ENCODE measurements around the gene LRRTM4. TPM values are rescaled to one million over a fixed set of nuclear protein-coding genes. Genes with fewer than 3 reads are reported as not detected.
"Not testable (repeated sequence)": the region's sequence is repeated elsewhere in the genome, so short reads cannot be mapped to it uniquely, and the experiment has no call there.

The LRRTM4 gene
- polyA plus RNA-seq, 1 donor (not counting 4 experiments of a cell fraction or from before 2014, with no cell fraction given) = not detected

DNA sequence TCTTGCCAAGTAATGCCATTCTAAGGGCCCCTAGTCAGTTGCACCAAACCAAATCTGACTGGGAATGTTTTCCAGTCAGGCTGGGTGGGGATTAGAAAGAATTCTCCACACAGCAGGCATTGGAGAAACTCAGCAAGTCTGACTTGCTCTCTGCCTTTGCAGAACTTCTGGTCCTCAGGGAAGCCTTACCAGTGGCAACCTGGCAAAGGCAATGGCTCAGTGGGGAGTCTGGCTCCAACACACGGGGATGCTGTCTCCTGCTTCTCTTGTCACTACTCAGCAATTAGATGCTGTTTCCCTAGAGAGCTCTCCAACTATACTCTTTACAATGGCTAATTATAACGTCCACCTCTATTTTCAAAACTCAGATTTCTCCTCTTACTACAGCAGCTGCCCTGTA, 810.7 kb downstream of the LRRTM4 start:
- Histone ChIP-seq H2AFZ (ENCODE audit: control insufficient read depth, low read length) (no peak overlapping the region), H3K9me3 (ENCODE audit: control insufficient read depth, low read depth, low read length) (no peaks in the 10 kb centered on the region), H3K4me3 (ENCODE audit: control insufficient read depth in 2 of 3, extremely low read depth in 1 of 3, insufficient read depth in 2 of 3, low read depth in 1 of 3, low read length in 3 of 3) (no peak overlapping the region), H3K27ac (ENCODE audit: control insufficient read depth, insufficient read depth, low read length) (no peak overlapping the region), H4K20me1 (ENCODE audit: control insufficient read depth, extremely low read depth, insufficient read depth, low read length) (no peaks in the 10 kb centered on the region), H3K79me2 (ENCODE audit: control insufficient read depth, insufficient read depth, low read length) (no peaks in the 10 kb centered on the region), H3K4me2 (ENCODE audit: control insufficient read depth, extremely low read depth, insufficient read depth, low read depth, low read length) (no peak overlapping the region), H3K27me3 (ENCODE audit: control insufficient read depth, extremely low read depth, insufficient read depth, low read length) (no peaks in the 10 kb centered on the region), H3K9ac (ENCODE audit: control insufficient read depth, extremely low read depth, insufficient read depth, low read length) (no peak overlapping the region), H3K36me3 (ENCODE audit: control insufficient read depth in 2 of 2, extremely low read depth in 1 of 2, insufficient read depth in 2 of 2, low read length in 2 of 2) (no peaks in the 10 kb centered on the region), H3K9me1 (ENCODE audit: control insufficient read depth, extremely low read depth, insufficient read depth, low read length) (no peaks in the 10 kb centered on the region), H3K4me1 (ENCODE audit: control insufficient read depth, extremely low read depth, insufficient read depth, low read length) (no peaks in the 10 kb centered on the region)
- dilution Hi-C loops (cut with MboI; ENCODE audit: extremely low pct_ligation_motif_present, low sequenced_read_pairs) = no loop called here
- DNase-seq (ENCODE audit: low read depth, low spot score) (no peak), FAIRE-seq (no peak)
- TF ChIP-seq EZH2 (IDR thresholded peaks at IDR 0.05; ENCODE audit: low read length) = no peak
- TF ChIP-seq, protein P1, sequence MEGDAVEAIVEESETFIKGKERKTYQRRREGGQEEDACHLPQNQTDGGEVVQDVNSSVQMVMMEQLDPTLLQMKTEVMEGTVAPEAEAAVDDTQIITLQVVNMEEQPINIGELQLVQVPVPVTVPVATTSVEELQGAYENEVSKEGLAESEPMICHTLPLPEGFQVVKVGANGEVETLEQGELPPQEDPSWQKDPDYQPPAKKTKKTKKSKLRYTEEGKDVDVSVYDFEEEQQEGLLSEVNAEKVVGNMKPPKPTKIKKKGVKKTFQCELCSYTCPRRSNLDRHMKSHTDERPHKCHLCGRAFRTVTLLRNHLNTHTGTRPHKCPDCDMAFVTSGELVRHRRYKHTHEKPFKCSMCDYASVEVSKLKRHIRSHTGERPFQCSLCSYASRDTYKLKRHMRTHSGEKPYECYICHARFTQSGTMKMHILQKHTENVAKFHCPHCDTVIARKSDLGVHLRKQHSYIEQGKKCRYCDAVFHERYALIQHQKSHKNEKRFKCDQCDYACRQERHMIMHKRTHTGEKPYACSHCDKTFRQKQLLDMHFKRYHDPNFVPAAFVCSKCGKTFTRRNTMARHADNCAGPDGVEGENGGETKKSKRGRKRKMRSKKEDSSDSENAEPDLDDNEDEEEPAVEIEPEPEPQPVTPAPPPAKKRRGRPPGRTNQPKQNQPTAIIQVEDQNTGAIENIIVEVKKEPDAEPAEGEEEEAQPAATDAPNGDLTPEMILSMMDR (optimal IDR thresholded peaks at IDR 0.05 in 1 of 3, IDR thresholded peaks at IDR 0.05 in 1 of 3, conservative IDR thresholded peaks at IDR 0.05 in 1 of 3; ENCODE audit: extremely low read depth in 1 of 3, insufficient read depth in 2 of 3, low read length in 3 of 3) = no peak

DNA sequence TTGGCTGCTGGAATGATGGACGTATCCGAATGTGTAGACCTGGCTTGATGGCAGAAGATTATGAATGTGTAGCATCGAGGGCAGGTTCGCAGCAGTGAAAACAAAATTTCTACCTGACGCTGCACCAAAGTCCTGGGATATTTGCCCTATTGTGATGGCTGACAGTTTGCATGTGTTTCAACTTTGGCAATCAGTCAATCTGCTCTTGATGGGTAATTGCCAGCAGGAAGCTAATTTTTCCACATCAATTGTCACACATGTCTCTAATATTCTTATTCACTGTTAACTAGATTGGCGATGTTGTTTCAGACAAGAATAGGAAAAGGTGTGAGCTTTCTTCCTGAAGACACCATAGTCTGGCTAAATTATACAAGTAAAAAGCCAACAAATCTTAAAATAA, 821.3 kb downstream of the LRRTM4 start:
- H3K4me1 ChIP-seq (ENCODE audit: control insufficient read depth, extremely low read depth, insufficient read depth, low read length) = no peaks in the 10 kb centered on the region

DNA sequence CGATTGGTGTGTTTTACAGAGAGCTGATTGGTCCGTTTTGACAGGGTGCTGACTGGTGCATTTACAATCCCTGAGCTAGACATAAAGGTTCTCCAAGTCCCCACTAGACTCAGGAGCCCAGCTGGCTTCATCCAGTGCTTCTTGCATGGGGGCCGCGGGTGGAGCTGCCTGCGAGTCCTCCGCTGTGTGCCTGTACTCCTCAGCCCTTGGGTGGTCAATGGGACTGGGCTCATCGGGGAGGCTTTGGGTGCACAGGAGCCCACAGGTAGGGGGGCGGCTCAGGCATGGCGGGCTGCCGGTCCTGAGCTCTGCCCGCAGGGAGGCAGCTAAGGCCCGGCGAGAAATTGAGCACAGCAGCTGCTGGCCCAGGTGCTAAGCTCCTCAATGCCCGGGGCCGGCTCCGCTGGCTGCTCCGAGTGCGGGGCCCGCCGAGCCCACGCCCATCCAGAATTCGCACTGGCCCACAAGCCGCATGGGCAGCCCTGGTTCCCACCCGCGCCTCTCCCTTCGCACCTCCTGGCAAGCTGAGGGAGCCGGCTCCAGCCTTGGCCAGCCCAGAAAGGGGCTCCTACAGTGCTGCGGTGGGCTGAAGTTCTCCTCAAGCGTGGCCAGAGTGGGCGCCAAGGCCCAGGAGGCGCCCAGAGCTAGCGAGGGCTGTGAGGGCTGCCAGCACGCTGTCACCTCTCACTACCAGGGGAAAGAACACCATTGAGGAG, 824.0 kb downstream of the LRRTM4 start:
- H3K36me3 ChIP-seq (ENCODE audit: control insufficient read depth in 2 of 2, extremely low read depth in 1 of 2, insufficient read depth in 2 of 2, low read length in 2 of 2); H3K4me3 ChIP-seq (ENCODE audit: control insufficient read depth in 2 of 3, extremely low read depth in 1 of 3, insufficient read depth in 2 of 3, low read depth in 1 of 3, low read length in 3 of 3); H3K27me3 ChIP-seq (ENCODE audit: control insufficient read depth, extremely low read depth, insufficient read depth, low read length); H3K9ac ChIP-seq (ENCODE audit: control insufficient read depth, extremely low read depth, insufficient read depth, low read length); DNase-seq (ENCODE audit: low read depth, low spot score); dilution Hi-C loops (cut with MboI; ENCODE audit: extremely low pct_ligation_motif_present, low sequenced_read_pairs); FAIRE-seq; H3K79me2 ChIP-seq (ENCODE audit: control insufficient read depth, insufficient read depth, low read length); H3K9me3 ChIP-seq (ENCODE audit: control insufficient read depth, low read depth, low read length); H3K4me2 ChIP-seq (ENCODE audit: control insufficient read depth, extremely low read depth, insufficient read depth, low read depth, low read length); H3K9me1 ChIP-seq (ENCODE audit: control insufficient read depth, extremely low read depth, insufficient read depth, low read length); H3K4me1 ChIP-seq (ENCODE audit: control insufficient read depth, extremely low read depth, insufficient read depth, low read length); H2AFZ ChIP-seq (ENCODE audit: control insufficient read depth, low read length); H4K20me1 ChIP-seq (ENCODE audit: control insufficient read depth, extremely low read depth, insufficient read depth, low read length); H3K27ac ChIP-seq (ENCODE audit: control insufficient read depth, insufficient read depth, low read length): not testable (repeated sequence)

More for the DNA sequence above, 821.3 kb downstream of the LRRTM4 start:
- Histone ChIP-seq H3K27ac (ENCODE audit: control insufficient read depth, insufficient read depth, low read length) (no peak overlapping the region), H3K9me3 (ENCODE audit: control insufficient read depth, low read depth, low read length) (no peaks in the 10 kb centered on the region), H3K4me3 (ENCODE audit: control insufficient read depth in 2 of 3, extremely low read depth in 1 of 3, insufficient read depth in 2 of 3, low read depth in 1 of 3, low read length in 3 of 3) (no peak overlapping the region), H3K36me3 (ENCODE audit: control insufficient read depth in 2 of 2, extremely low read depth in 1 of 2, insufficient read depth in 2 of 2, low read length in 2 of 2) (no peaks in the 10 kb centered on the region), H4K20me1 (ENCODE audit: control insufficient read depth, extremely low read depth, insufficient read depth, low read length) (no peaks in the 10 kb centered on the region), H3K27me3 (ENCODE audit: control insufficient read depth, extremely low read depth, insufficient read depth, low read length) (no peaks in the 10 kb centered on the region), H3K9me1 (ENCODE audit: control insufficient read depth, extremely low read depth, insufficient read depth, low read length) (no peaks in the 10 kb centered on the region), H3K9ac (ENCODE audit: control insufficient read depth, extremely low read depth, insufficient read depth, low read length) (no peak overlapping the region), H3K79me2 (ENCODE audit: control insufficient read depth, insufficient read depth, low read length) (no peaks in the 10 kb centered on the region), H2AFZ (ENCODE audit: control insufficient read depth, low read length) (no peak overlapping the region), H3K4me2 (ENCODE audit: control insufficient read depth, extremely low read depth, insufficient read depth, low read depth, low read length) (no peak overlapping the region)
- dilution Hi-C loops (cut with MboI; ENCODE audit: extremely low pct_ligation_motif_present, low sequenced_read_pairs) = no loop called here
- no peak for DNase-seq (ENCODE audit: low read depth, low spot score)
- TF ChIP-seq, protein P1 (optimal IDR thresholded peaks at IDR 0.05 in 1 of 3, IDR thresholded peaks at IDR 0.05 in 1 of 3, conservative IDR thresholded peaks at IDR 0.05 in 1 of 3; ENCODE audit: extremely low read depth in 1 of 3, insufficient read depth in 2 of 3, low read length in 3 of 3) = no peak
- TF ChIP-seq EZH2 (IDR thresholded peaks at IDR 0.05; ENCODE audit: low read length) = no peak
- no peak for FAIRE-seq
